ENCODE measurements around the gene NF1.
"Not testable (repeated sequence)": the region's sequence is repeated elsewhere in the genome, so short reads cannot be mapped to it uniquely, and the experiment has no call there.

Gene NF1

GRCh38 chr17:31328160-31328535 lies 233.4 kb downstream of the NF1 start:
- ChIA-PET CTCF (no interaction called here), POLR2A (no interaction called here)
- DNase-seq (ENCODE audit: extremely low spot score) = no peak
- no peak for TF ChIP-seq CTCF (IDR thresholded peaks at IDR 0.05; ENCODE audit: control extremely low read depth, extremely low read depth, low read depth, missing control alignments)

DNA sequence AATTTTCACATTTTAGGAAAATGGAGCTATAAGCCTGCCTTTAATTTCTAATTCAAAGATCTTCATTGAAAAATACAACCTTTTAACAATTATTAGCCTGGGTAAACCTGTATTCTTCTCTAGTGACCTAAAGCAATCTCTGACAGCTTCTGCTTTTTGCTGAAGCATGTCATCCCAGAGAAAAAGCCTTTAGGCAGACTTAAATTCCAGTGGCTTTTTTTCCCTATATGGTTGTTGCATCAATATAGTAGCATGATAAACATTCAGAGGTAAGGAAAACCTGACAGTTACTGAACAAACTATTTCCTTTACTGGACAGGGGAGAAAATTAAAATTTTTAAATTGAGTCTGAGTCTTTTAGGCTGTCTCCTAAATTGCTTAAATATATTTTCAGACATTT lies 234.4 kb downstream of the NF1 start:
- CTCF ChIA-PET = no interaction called here
- no peak for DNase-seq (ENCODE audit: extremely low spot score)
- POLR2A ChIA-PET = no interaction called here
- TF ChIP-seq CTCF (IDR thresholded peaks at IDR 0.05; ENCODE audit: control extremely low read depth, extremely low read depth, low read depth, missing control alignments) = no peak

DNA sequence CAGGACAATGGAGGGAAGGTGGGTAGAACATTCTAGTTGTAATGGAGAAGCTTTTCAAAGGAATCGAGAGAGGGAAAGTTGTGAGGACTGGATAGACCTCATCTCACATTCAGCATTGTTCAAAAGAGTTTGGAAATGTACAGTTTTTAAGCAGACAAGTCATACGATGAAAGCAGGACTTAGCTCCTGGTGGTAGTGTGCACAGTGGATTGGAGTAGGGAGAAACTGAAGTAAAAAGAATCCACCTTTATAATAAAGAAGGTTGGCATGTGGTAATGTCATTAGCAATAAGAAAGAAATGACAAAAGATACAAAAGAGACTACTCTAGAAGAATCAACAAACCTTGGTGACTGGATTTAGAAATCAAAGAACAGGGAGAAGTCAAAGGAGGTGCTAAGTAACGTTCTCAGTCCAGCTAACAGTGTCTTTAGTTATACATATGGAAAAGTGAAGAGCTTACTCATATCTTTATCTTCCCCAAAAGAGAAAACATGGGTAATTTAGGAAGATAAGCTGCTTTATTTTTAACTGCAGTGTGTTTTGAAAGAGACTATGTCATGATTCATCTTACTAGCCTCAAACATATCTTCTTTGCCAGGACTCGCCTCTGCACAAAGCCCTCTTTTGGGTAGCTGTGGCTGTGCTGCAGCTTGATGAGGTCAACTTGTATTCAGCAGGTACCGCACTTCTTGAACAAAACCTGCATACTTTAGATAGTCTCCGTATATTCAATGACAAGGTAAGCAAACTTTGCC lies 245.3 kb downstream of the NF1 start:
- DNase-seq (ENCODE audit: extremely low spot score) = no peak
- CTCF ChIA-PET = interaction anchor here (0.6 to 2.0 kb wide), 4 partner anchors 8 to 35 kb away, joined by 3 to 4 read pairs (median 3); no protein-coding TSS in a partner anchor
- POLR2A ChIA-PET = interaction anchor here (0.6 kb wide), 1 partner anchor 666 kb away, joined by 5 read pairs; no protein-coding TSS in a partner anchor
- no peak for TF ChIP-seq CTCF (IDR thresholded peaks at IDR 0.05; ENCODE audit: control extremely low read depth, extremely low read depth, low read depth, missing control alignments)

GRCh38 chr17:31345191-31345747 lies 250.5 kb downstream of the NF1 start:
- DNase-seq (ENCODE audit: extremely low spot score) = not testable (repeated sequence)
- CTCF ChIA-PET = interaction anchor here (1.3 kb wide), 1 partner anchor 15 kb away, joined by 3 read pairs; no protein-coding TSS in a partner anchor
- POLR2A ChIA-PET = interaction anchor here (0.5 kb wide), 1 partner anchor 989 kb away, joined by 3 read pairs; no protein-coding TSS in a partner anchor

DNA sequence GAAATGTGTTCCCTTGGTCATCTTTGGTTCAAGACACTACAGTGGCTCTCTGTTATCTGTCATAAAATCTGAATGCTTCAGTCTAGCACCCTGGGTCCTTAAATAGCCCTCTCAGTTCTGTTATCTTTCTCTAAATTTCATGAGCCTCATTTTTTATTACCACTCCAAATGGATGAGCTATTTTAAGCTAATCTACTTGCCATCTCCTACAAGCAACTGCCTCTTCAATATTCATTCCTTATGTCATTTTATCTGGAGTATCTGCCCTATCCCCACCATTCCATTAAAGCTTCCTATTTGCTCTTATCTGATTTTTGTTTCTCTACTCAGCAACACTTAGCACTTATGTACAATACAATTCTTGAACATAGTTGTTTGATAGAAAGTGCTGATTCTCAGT lies 254.7 kb downstream of the NF1 start:
- ChIA-PET CTCF (interaction anchor here (1.0 kb wide), 1 partner anchor 9 kb away, joined by 4 read pairs; no protein-coding TSS in a partner anchor), POLR2A (no interaction called here)

GRCh38 chr17:31355935-31356334 lies 261.2 kb downstream of the NF1 start:
- TF ChIP-seq CTCF (IDR thresholded peaks at IDR 0.05; ENCODE audit: control extremely low read depth, extremely low read depth, low read depth, missing control alignments) = no peak
- ChIA-PET POLR2A (no interaction called here), CTCF (interaction anchor here (1.1 to 2.1 kb wide), 4 partner anchors 12 to 139 kb away, joined by 3 to 8 read pairs (median 4); no protein-coding TSS in a partner anchor)
- DNase-seq (ENCODE audit: extremely low spot score) = no peak

More for the DNA sequence above, 254.7 kb downstream of the NF1 start:
- no peak for TF ChIP-seq CTCF (IDR thresholded peaks at IDR 0.05; ENCODE audit: control extremely low read depth, extremely low read depth, low read depth, missing control alignments)
- DNase-seq (ENCODE audit: extremely low spot score) = no peak

GRCh38 chr17:31357091-31357490 lies 262.3 kb downstream of the NF1 start:
- no peak for TF ChIP-seq CTCF (IDR thresholded peaks at IDR 0.05; ENCODE audit: control extremely low read depth, extremely low read depth, low read depth, missing control alignments)
- ChIA-PET POLR2A (no interaction called here), CTCF (interaction anchor here (2.1 kb wide), 1 partner anchor 10 kb away, joined by 8 read pairs; no protein-coding TSS in a partner anchor)
- no peak for DNase-seq (ENCODE audit: extremely low spot score)
